ENCODE results near the gene BMP2. TPM values are rescaled to one million over a fixed set of nuclear protein-coding genes. Genes with fewer than 3 reads are reported as not detected.

The BMP2 gene
- total RNA-seq, 2 donors from 2014 or later = 6.9 to 8.9 TPM

DNA sequence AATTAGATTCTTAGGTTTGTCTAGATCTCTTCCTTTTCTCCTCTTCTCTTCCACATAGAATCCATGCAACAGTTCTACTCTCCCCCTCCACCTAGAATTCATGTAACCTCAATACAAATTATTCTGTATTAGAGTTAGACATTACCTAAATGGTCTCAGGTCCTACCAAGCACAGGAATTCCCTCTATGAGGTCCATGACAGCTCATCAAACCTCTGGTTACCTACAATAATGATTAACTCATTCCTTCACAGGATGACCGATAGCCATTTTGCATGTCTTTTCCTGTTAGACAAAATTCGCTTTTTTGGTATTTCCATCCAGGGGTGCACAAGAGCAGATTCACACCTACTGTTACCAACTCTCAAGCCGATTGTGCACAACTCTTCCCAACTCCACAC, 27.4 kb upstream of the BMP2 start:
- Histone ChIP-seq H3K27me3 (no peaks in the 10 kb centered on the region), H3K4me3 (no peak overlapping the region), H3K9me3 (peaks cover 0 to 2% of the 10 kb centered on the region in 2 donors), H3K36me3 (no peaks in the 10 kb centered on the region), H3K4me1 (peaks cover 0 to 13% of the 10 kb centered on the region in 2 donors), H3K27ac (no peak overlapping the region)
- DNase-seq (ENCODE audit: low spot score) = no peak
- TF ChIP-seq, protein P1, sequence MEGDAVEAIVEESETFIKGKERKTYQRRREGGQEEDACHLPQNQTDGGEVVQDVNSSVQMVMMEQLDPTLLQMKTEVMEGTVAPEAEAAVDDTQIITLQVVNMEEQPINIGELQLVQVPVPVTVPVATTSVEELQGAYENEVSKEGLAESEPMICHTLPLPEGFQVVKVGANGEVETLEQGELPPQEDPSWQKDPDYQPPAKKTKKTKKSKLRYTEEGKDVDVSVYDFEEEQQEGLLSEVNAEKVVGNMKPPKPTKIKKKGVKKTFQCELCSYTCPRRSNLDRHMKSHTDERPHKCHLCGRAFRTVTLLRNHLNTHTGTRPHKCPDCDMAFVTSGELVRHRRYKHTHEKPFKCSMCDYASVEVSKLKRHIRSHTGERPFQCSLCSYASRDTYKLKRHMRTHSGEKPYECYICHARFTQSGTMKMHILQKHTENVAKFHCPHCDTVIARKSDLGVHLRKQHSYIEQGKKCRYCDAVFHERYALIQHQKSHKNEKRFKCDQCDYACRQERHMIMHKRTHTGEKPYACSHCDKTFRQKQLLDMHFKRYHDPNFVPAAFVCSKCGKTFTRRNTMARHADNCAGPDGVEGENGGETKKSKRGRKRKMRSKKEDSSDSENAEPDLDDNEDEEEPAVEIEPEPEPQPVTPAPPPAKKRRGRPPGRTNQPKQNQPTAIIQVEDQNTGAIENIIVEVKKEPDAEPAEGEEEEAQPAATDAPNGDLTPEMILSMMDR (IDR thresholded peaks at IDR 0.05) = no peak

DNA sequence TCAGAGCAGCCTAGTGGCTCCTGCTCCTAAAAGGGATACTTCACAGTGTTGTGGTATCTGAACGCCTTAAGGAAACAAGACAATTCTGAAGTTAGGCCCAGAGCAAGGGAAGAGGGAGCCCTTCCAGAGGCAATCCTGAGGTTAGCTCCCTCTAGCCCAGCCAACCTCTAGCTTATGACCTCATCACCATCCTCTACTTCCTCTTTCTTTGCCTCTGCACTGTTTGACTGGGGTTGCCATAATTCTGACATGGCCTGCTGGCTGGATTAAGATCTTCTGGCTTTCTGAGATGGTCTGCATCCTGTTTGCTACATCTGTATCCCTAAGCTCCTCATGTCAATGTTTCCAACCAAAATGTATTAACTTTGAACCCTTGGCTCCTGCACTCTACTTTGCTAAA, 23.3 kb upstream of the BMP2 start:
- Histone ChIP-seq H3K36me3 (no peaks in the 10 kb centered on the region), H3K9me3 (no peaks in the 10 kb centered on the region), H3K27ac (no peak overlapping the region), H3K4me3 (no peak overlapping the region), H3K27me3 (no peaks in the 10 kb centered on the region), H3K4me1 (no peaks in the 10 kb centered on the region)
- DNase-seq (ENCODE audit: low spot score) = no peak
- TF ChIP-seq, protein P1 (IDR thresholded peaks at IDR 0.05) = no peak

DNA sequence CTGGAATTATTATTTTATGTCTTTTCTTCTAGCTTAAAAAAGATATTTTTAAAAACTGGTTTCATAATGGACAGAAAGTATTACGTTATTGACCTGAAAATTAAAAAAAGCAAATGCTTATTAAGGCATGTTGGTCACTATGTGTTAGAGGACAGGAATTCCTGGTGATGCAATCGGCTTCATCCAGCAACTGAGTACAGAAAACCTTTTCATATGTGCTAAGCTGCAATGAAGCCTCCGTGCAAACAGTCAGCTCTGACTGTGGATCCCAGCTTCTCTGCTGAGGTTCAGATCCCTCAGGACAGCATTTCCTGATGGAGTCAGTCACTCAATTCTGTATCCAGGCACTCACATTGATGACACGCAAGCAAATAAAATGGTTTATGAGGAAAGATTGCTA, 22.7 kb upstream of the BMP2 start:
- no peaks in the 10 kb centered on the region for H3K9me3 ChIP-seq
- H3K4me1 ChIP-seq = no peaks in the 10 kb centered on the region
- TF ChIP-seq, protein P1 (IDR thresholded peaks at IDR 0.05) = no peak
- H3K36me3 ChIP-seq = no peaks in the 10 kb centered on the region
- no peaks in the 10 kb centered on the region for H3K27me3 ChIP-seq
- H3K27ac ChIP-seq = no peak overlapping the region
- no peak for DNase-seq (ENCODE audit: low spot score)
- H3K4me3 ChIP-seq = no peak overlapping the region

DNA sequence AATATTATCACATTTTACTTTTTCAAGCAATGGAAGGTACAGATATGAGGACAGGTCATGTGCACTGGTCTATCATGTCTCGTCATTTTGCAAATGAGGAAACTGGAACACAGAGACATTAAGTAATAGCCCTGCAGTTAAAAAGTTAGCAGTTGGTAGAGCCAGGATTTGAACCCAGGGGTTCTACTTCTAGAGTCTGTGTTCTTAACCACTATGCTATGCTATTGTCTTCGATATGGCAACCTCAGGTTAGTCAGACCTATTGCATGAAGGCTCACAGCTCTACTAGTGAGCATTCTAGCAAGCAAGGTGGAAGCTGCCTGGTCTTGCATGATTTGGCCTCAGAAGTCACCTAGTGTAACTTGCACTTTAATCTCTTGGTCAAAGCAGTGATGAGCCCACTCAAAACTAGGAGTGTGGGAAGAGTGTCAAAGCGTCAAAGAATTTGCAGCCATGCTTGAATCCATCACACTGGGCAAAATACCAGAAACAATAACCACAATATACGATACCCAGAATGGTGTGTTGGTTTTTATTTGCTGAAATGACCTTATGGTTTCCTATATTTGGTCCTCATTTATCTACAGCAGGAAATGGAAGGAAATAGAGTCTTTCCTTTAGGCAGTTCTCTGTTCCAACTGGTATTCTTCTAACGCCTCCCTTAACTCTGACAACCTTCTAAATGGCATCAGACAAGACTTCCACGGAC, 20.4 kb upstream of the BMP2 start:
- TF ChIP-seq, protein P1 (IDR thresholded peaks at IDR 0.05) = no peak
- no peaks in the 10 kb centered on the region for H3K36me3 ChIP-seq
- H3K9me3 ChIP-seq = no peaks in the 10 kb centered on the region

DNA sequence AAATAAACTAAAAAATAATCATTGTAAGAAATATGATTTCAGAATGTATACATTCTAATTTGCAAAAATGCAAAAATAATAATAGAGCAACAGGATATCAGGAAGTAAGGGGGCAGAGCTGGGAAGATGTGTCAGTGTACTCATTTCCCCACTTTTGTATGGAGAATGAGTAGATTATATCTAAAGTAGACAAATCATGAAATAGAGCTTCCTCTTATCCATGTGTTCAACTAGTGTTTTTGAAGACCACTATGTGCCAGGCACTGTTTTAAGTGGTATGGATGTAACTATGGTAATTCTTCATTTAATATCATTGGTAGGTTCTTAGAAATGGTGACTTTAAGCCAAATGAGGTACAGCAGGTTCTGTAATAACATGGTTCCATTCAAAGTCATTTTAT, 17.0 kb upstream of the BMP2 start:
- Histone ChIP-seq H3K27ac (no peak overlapping the region), H3K4me3 (no peak overlapping the region), H3K4me1 (no peaks in the 10 kb centered on the region), H3K27me3 (no peaks in the 10 kb centered on the region), H3K9me3 (peaks cover 0 to 6% of the 10 kb centered on the region in 2 donors), H3K36me3 (no peaks in the 10 kb centered on the region)
- DNase-seq (ENCODE audit: low spot score) = no peak
- TF ChIP-seq, protein P1 (IDR thresholded peaks at IDR 0.05) = no peak

More for the DNA sequence above, 20.4 kb upstream of the BMP2 start:
- Histone ChIP-seq H3K4me1 (no peaks in the 10 kb centered on the region), H3K27ac (no peak overlapping the region), H3K27me3 (no peaks in the 10 kb centered on the region), H3K4me3 (no peak overlapping the region)
- no peak for DNase-seq (ENCODE audit: low spot score)
